GM18508 (cell line): ENCODE measurements around the gene LPP.

ENCODE experiments used
- ATAC-seq: cut with Tn5 transposase; IDR thresholded peaks from one replicate; pipeline ENCODE4 v1.9.1; 2021; ENCODE audit warnings: moderate number of reproducible peaks; ENCODE audit not compliant: insufficient read depth, unreplicated experiment

LPP gene

GRCh38 chr3:188168186-188168585 is 14.2 kb downstream of the LPP start:
- no peak for ATAC-seq

GRCh38 chr3:188168648-188169047 is 14.7 kb downstream of the LPP start:
- ATAC-seq = no peak

DNA sequence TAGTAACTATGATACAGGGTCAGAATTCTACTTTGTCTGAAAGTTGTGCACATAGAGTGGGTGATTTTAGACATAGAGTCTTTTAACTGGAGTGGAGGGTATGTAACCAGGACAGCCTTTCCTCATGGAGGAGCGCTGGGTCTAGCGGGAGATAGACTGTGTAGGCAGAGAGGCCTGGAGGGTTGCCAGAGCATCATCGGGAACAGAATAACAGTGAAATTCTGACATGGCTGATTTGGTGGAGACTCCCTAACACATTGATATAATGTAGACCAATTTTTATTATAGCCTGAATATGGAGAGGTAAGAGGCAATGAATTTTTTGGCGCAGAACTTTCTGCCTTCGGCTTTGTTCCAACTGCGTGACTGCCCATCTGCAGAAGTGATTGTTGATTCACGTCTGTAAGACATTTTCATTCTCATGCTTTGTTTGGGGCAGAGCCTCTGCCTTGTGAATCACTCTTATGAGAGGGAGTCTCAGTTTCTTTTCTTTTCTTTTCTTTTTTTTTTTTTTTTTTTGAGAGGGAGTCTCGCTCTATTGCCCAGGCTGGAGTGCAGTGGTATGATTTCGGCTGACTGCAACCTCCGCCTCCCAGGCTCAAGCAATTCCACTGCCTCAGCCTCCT is 16.0 kb downstream of the LPP start:
- no peak for ATAC-seq

GRCh38 chr3:188170461-188171459 is 16.8 kb downstream of the LPP start:
- ATAC-seq = no peak

GRCh38 chr3:188171682-188172467 is 17.9 kb downstream of the LPP start:
- ATAC-seq = no peak

- ATAC-seq = no peak
Observed at GRCh38 chr3:188174317-188175044, 20.5 kb downstream of the LPP start.

DNA sequence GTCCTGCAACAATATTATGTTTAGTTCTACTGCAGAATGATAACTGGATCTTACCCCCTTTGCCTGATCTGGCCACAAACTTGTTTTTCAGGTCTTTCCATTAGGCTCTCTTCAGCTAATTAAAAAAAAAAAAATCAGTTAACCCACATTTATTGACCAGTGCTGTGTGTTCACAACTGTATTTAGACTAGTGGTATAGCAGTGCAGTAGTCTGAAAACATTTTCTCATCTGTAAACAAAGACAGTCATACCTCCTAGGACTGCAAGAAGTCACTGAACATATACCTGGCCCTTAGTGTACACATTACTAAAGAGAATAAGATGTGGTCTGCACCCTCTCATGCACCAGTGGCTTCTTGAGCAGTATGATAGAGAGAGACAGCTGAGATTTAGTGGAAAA is 22.5 kb downstream of the LPP start:
- ATAC-seq = no peak

DNA sequence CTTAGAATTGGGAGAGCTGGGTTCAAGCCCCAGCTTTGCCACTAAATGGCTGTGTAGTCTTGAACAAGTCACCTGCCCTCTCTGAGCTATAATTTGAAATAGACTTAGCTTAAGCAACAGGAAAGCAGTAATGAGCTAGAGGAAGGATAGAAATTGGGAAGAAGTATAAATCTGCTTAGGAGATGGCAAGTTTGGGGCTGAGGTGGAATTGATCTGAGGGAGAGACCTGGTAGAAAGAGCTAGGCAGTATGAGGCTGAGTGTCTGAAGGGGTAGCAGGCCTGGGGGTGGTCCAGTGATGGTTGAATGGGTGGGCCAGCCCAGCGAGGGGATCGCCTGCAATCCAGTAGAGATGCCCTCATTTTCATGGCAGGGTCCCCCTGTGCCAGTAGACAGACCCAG is 22.9 kb downstream of the LPP start:
- no peak for ATAC-seq

DNA sequence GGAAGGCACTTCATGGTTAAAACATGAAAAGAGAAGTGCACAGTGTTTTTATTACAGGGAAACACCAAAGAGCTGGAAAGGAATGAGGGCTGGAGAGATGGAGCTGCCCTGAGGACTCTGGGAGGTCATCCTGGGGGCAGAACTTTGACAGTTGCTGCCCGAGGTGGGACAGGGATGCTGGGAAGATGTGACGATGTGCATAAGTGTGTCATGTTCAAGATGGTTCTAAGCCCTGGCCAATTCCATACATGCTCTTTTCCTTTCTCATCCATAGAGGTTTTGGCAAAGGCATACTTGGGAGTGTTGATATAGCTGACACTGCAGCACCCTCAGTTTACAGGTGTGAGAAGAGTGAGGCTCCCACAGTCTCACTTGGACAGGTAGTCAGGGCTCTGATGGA is 23.8 kb downstream of the LPP start:
- ATAC-seq = no peak

DNA sequence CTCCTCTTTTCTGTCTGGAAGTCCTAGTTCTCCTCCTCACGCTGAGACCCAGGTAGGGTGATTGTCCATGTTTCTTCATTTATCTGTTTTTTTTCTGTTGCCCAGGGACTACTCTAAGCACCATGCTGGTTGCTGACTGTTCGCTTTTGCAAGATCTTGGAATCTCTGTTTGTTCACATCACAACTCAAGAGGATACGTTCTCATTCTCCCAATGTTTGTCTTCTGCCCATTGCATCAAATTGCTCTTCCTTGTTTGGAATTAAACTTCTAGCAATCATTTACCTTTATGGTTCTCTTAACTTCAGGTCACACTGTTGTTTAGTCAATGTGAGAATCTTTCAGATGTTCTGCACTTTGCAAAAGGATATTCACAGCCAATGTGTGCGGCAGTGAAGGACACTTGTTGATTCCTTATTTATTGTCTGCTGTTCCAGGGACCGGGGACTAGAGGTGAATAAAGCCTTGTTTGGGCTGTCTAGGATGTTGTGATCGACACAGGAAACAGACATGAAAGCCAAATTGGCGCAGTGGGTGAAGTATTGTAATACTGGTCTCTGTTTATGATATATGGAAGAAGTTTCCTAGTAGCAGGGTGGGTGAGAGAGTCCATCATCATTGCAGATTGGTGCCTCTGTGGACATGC is 24.5 kb downstream of the LPP start:
- ATAC-seq = no peak

- ATAC-seq = no peak
Observed at GRCh38 chr3:188179006-188179966, 25.3 kb downstream of the LPP start.

DNA sequence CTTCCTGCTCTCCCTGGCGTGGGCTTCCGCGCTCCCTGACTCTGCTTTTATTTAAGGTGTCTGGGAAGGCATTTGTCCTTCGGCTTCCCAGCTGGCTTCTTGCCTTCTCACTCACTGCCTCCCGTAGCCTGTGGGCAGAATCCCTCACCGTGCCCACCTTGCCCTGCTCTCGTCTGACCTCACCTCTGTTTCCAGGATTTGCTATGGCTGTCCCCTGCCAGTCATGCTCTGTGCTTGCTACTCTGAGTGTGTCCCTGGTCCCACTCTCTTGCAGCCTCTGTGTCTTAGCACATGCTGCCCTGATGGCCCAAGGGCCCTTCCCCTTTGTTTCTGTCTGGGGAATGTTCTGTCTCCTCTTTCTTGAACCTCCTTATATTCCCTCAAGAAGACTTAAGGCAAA is 26.2 kb downstream of the LPP start:
- ATAC-seq = no peak

DNA sequence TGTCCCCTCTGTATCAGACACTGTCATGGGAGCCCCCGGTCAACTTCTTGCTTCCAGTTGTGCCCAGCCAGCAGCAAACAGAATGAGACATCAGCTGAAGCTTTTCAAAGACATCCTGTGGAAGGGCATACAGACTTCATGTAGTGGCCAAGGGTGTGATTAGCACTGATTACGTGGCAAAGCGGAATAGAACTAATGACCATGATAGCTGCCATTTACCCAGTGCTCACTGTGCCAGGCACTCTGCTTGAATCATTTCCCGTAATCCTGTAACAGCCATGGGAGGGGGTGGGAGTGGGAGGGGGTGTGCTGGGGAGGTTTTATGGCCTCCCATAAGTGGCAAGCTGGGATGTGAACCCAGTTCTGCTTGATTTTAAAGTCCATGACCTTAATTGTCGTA is 29.5 kb downstream of the LPP start:
- ATAC-seq = no peak

DNA sequence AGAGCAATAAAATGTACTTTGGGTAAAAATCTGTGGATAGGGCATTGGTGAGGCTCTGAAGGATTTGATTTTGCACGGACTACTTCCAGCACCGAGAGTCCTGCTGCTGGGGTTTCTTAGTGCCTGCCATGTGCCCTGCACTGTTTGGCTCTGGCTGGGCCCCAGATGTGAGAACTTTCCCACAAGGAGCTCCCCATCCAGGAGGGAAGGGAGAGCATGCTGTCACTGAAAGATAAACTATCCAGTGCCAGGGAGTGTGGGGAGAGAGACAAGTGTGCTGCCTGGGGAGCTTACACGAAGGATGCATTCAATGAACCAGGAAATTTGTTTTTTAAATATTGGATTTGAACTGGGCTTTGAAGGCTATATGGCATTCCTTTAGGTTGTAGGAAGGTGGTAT is 30.2 kb downstream of the LPP start:
- ATAC-seq = no peak

DNA sequence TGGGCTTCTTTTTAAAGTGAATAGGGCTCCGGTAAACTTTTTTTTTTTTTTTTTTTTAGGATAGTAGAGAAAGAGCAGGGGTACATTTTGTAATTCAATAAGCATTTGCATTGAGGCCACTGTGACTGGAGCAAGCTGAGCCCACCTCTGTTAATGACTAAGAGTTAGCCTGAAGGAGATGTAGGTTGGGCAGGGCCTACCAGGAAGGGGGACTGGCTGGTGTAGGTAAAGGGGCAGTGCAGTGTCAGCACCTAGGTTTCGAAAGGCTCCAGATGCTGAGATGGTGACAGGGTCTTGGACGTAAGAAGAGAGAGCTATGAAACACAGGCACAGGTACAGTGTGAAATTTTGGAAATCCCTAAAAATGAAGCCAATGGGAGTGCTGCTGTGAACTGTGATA is 30.7 kb downstream of the LPP start:
- no peak for ATAC-seq

GRCh38 chr3:188185717-188186251 is 31.8 kb downstream of the LPP start:
- ATAC-seq = no peak

DNA sequence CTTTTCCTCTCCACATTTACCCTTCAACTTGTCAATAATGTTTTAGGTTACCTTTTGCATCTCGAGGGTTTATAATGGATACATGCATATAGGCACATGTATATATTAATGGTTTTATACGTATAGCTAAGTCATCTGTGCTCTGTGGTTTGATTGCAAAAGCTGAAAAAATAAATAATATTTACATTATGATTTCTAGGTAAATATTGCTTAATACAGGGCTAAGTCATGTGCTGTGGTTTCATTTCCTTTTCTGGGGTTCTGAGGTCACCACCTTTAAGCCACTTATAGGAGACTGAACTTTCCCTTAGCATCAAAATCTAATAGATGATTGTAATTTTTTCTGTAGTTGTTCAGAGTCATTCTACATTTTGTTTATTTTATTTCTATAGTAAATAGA is 33.1 kb downstream of the LPP start:
- ATAC-seq = no peak

DNA sequence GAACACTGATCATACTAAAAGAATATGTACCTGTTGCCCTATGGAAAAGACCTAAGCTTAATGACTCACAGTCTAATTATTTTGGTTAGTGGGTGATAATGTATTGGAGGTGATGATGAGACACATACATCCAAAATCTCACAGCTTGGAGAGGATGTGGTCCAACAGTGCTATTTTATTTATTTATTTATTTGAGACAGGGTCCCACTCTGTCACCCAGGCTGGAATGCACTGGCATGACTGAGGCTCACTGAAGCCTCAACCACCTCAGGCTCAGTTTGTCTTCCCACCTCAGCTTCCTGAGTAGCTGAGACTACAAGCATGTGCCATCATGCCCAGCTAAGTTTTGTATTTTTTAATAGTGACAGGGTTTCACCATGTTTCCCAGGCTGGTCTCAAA is 35.0 kb downstream of the LPP start:
- ATAC-seq = no peak
